HEK293 (cell line): Measurements from ENCODE around the gene CACNA1G.
A peak's percentile ranks its signal among the peaks of the same experiment; 100 is the strongest.

Source experiments
- CTCF ChIA-PET: fragments of 350-600 bp; formaldehyde crosslinking; extraction: SDS; loops from one replicate; lab custom pipeline; 2021; ENCODE audit warnings: antibody characterized with exemption; lab: Yijun Ruan, JAX
- POLR2A ChIA-PET: fragments of 300-600 bp; formaldehyde crosslinking; extraction: SDS; loops from one replicate; lab custom pipeline; 2020; ENCODE audit warnings: antibody characterized with exemption, inconsistent platforms; lab: Yijun Ruan, JAX
- H3K27ac ChIP-seq: fragments of 200-500 bp; sonication (Bioruptor generic); 2 replicates; pipeline ENCODE4 v1.5.1; 2014; ENCODE audit warnings: low read depth, low read length, control low read depth, inconsistent platforms; ENCODE audit errors: extremely low read depth
- H3K36me3 ChIP-seq, 2 experiments: fragments of 200-500 bp in 1 of 2; sonication (Bioruptor generic) in 1 of 2; 1 replicate in 1 of 2; 2 replicates in 1 of 2; pipeline ENCODE4 v1.5.1; 2014 to 2017; ENCODE audit warnings: inconsistent platforms in 2 of 2, low read length in 2 of 2; ENCODE audit not compliant: control insufficient read depth in 2 of 2, insufficient read depth in 1 of 2
- H3K4me1 ChIP-seq: fragments of 200-500 bp; sonication (Bioruptor generic); 2 replicates; pipeline ENCODE4 v1.5.1; 2014; ENCODE audit warnings: mild to moderate bottlenecking, low read length, inconsistent platforms; ENCODE audit not compliant: control insufficient read depth, insufficient read depth
- H3K4me3 ChIP-seq: 2 replicates; pipeline ENCODE4 v1.5.1; 2011; ENCODE audit warnings: low read depth, mild to moderate bottlenecking, control low read depth, low read length, moderate library complexity
- H3K9me3 ChIP-seq: fragments of 200-500 bp; sonication (Bioruptor generic); 2 replicates; pipeline ENCODE4 v1.5.1; 2014; ENCODE audit warnings: low read depth, low read length, inconsistent platforms; ENCODE audit not compliant: control insufficient read depth, insufficient read depth
- KLF9 ChIP-seq: fragments of 450-650 bp; formaldehyde crosslinking; IDR thresholded peaks from 2 replicates; pipeline ENCODE4 v1.5.1; 2016; ENCODE audit warnings: missing biosample characterization, missing genetic modification characterization, low read depth
- SCRT1 ChIP-seq: fragments of 450-650 bp; formaldehyde crosslinking; IDR thresholded peaks from 2 replicates; pipeline ENCODE4 v1.5.1; 2016; ENCODE audit warnings: missing biosample characterization, missing genetic modification characterization, borderline replicate concordance
- SP3 ChIP-seq: fragments of 450-650 bp; formaldehyde crosslinking; IDR thresholded peaks from 2 replicates; pipeline ENCODE4 v1.5.1; 2016; ENCODE audit warnings: missing biosample characterization, missing genetic modification characterization
- YY1 ChIP-seq: fragments of 450-650 bp; formaldehyde crosslinking; IDR thresholded peaks from 2 replicates; pipeline ENCODE4 v1.5.1; 2018; ENCODE audit warnings: missing biosample characterization, missing genetic modification characterization
- ZNF292 ChIP-seq: fragments of 450-650 bp; formaldehyde crosslinking; IDR thresholded peaks from 2 replicates; pipeline ENCODE4 v1.5.1; 2016; ENCODE audit warnings: low read depth, missing biosample characterization, missing genetic modification characterization, borderline replicate concordance
- ZNF324 ChIP-seq: fragments of 450-650 bp; formaldehyde crosslinking; IDR thresholded peaks from 2 replicates; pipeline ENCODE4 v1.5.1; 2016; ENCODE audit warnings: missing biosample characterization, missing genetic modification characterization
- ZNF37A ChIP-seq: fragments of 450-650 bp; IDR thresholded peaks from 2 replicates; pipeline ENCODE4 v1.5.1; 2018; ENCODE audit warnings: missing biosample characterization, missing genetic modification characterization
- ZNF548 ChIP-seq: fragments of 450-650 bp; formaldehyde crosslinking; IDR thresholded peaks from 2 replicates; pipeline ENCODE4 v1.5.1; 2016; ENCODE audit warnings: missing biosample characterization, missing genetic modification characterization
- ZNF555 ChIP-seq: fragments of 450-650 bp; formaldehyde crosslinking; conservative IDR thresholded peaks from 2 replicates; pipeline ENCODE4 v1.5.1; 2017; ENCODE audit warnings: missing biosample characterization, mild to moderate bottlenecking, missing genetic modification characterization, inconsistent platforms
- ZNF623 ChIP-seq: fragments of 450-650 bp; formaldehyde crosslinking; IDR thresholded peaks from 2 replicates; pipeline ENCODE4 v1.5.1; 2016; ENCODE audit warnings: missing biosample characterization, missing genetic modification characterization
- ZNF664 ChIP-seq: fragments of 450-650 bp; formaldehyde crosslinking; IDR thresholded peaks from 2 replicates; pipeline ENCODE4 v1.5.1; 2016; ENCODE audit warnings: missing biosample characterization, missing genetic modification characterization
- ZNF707 ChIP-seq: fragments of 450-650 bp; formaldehyde crosslinking; IDR thresholded peaks from 2 replicates; pipeline ENCODE4 v1.5.1; 2016; ENCODE audit warnings: missing biosample characterization, missing genetic modification characterization
- ZSCAN16 ChIP-seq: fragments of 450-650 bp; formaldehyde crosslinking; IDR thresholded peaks from 2 replicates; pipeline ENCODE4 v1.5.1; 2016; ENCODE audit warnings: missing biosample characterization, missing genetic modification characterization
- TF ChIP-seq, protein P1 (sequence below): fragments of 450-650 bp; formaldehyde crosslinking; IDR thresholded peaks from 2 replicates; pipeline ENCODE4 v1.5.1; 2016; ENCODE audit warnings: missing biosample characterization, missing genetic modification characterization
- TF ChIP-seq, protein P2 (sequence below): fragments of 450-650 bp; formaldehyde crosslinking; IDR thresholded peaks from 2 replicates; pipeline ENCODE4 v1.5.1; 2016; ENCODE audit warnings: missing biosample characterization, missing genetic modification characterization

Gene CACNA1G

DNA sequence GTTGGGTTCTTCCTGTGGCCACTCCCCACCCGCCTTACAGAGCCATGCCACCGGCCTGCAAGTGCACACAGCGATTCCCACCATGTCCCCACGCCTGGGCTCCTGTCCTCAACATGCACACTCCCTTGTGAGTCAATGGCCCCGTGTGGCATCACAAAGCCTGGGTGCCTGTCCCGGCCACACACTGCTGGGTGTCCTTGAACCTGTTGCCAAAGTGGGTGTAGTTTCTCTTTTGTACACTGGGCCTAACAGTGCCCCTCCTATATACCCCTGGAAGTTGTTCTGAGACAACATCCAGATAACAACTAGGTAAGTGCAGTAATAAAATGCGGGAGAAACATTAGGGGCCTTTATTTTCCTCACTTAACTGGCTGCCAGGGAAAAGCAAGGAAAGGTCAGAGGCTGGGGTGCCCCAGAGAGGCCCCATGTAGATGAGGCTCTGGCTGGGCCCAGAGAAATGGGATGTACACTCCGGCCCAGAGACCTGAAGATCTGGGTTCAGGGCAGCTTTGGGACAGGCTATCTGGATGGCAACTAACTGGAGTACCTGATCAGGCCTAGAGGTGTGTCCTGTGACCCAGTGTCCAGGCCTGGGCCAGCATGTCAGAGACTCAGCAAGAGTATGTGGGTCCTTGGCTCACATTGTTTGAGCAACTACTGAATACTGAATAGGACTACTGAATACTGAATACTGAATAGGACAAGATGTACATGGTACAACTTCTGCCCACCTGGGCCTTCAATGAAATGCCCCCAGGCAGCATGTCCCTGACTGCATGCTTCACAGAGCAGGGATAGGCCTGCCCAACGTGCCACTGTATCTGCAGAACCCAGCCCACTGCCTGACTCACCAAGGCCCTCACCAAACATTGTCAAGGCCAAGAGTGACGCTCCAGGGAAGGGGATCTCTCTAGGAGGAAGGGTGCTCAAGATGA is 82.5 kb downstream of the CACNA1G start (continued):
- TF ChIP-seq ZNF707 (tag by site-specific recombination) (no peak), SP3 (tag by site-specific recombination) (no peak), ZNF664 (tag by site-specific recombination) (no peak), SCRT1 (no peak)

DNA sequence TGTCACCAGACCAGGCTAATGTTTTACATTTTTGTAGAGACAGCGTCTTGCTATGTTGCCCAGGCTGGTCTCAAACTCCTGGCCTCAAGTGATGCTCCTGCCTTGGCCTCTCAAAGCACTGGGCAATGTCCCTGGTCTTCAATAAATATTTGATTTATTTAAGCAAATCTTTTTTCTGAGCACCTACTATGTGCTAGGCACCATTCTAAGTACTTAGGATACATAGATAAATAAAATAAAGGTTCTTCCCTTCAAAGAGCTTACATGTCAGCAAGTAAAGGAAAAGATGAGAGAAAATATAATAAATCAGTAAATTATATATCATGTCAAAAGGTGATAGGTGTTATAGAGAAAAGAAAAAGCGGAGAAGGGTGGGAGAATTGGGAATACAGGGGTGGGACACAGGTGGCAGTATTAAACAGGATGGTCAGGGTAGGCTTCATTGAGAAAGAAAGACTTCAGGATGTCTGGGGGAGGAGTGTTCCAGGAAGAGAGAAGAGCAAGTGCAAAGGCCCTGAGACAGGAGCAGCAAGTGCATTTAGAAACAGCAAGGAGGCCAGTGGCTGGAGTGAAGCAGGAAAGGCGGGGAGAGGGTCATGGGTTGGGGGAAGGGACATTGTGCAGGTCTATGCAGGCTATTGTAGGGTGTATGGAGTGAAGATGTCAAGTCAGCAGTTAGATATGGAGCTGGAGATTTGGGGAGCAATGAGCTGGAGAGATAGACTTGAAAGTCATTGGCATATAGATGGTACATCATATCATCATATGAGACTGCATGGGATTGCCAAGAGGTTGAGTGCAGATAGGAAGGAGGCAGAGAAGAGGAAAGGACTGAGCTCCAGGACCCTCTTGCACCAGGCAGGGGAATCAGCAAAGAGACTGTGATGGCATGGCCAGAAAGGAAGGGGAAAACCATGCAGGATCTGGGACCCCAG is 85.5 kb downstream of the CACNA1G start:
- CTCF ChIA-PET: interaction anchor here (0.7 to 1.2 kb wide), 2 partner anchors 15 to 16 kb away, joined by 3 to 5 read pairs; no protein-coding TSS in a partner anchor
- Histone ChIP-seq H3K36me3 (no peaks in the 10 kb centered on the region), H3K9me3 (no peaks in the 10 kb centered on the region), H3K4me1 (no peaks in the 10 kb centered on the region), H3K4me3 (no peak overlapping the region), H3K27ac (no peak overlapping the region)
- POLR2A ChIA-PET: no interaction called here
- TF ChIP-seq ZNF555 (tag by site-specific recombination): no peak
- no peak for TF ChIP-seq ZSCAN16 (tag by site-specific recombination)
- no peak for TF ChIP-seq ZNF324
- TF ChIP-seq KLF9 (tag by site-specific recombination): no peak
- no peak for TF ChIP-seq ZNF292 (tag by site-specific recombination)
- TF ChIP-seq, protein P1, sequence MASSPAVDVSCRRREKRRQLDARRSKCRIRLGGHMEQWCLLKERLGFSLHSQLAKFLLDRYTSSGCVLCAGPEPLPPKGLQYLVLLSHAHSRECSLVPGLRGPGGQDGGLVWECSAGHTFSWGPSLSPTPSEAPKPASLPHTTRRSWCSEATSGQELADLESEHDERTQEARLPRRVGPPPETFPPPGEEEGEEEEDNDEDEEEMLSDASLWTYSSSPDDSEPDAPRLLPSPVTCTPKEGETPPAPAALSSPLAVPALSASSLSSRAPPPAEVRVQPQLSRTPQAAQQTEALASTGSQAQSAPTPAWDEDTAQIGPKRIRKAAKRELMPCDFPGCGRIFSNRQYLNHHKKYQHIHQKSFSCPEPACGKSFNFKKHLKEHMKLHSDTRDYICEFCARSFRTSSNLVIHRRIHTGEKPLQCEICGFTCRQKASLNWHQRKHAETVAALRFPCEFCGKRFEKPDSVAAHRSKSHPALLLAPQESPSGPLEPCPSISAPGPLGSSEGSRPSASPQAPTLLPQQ (tag by site-specific recombination): no peak
- TF ChIP-seq ZNF623 (tag by site-specific recombination): peak; percentile 96
- no peak for TF ChIP-seq YY1

DNA sequence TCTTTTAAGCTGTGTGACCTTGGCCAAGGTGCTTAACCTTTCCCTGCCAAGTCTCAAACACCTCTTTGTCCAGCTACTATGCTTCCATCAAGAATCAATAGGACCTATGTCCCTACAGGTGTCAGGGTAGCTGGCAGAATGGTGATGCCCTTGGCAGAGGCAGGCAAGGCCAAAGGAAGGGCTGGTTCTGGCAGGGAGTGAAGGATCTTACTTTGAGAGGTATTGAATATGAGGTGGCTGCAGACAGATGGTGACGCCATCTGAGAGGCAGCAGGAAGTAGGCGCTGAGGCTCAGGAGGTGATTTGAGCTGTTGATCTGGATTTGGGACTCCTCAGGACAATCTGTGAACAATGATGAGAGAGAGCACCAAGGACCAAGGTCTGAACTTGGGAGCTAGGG is 86.7 kb downstream of the CACNA1G start:
- H3K4me3 ChIP-seq: no peak overlapping the region
- no peak overlapping the region for H3K27ac ChIP-seq

More for the DNA sequence above, 86.7 kb downstream of the CACNA1G start:
- ChIA-PET POLR2A (no interaction called here), CTCF (interaction anchor here (0.7 to 1.3 kb wide), 4 partner anchors 20 to 854 kb away, joined by 3 read pairs; no protein-coding TSS in a partner anchor)
- H3K36me3 ChIP-seq: no peaks in the 10 kb centered on the region
- no peaks in the 10 kb centered on the region for H3K4me1 ChIP-seq
- H3K9me3 ChIP-seq: no peaks in the 10 kb centered on the region
- TF ChIP-seq, protein P2, sequence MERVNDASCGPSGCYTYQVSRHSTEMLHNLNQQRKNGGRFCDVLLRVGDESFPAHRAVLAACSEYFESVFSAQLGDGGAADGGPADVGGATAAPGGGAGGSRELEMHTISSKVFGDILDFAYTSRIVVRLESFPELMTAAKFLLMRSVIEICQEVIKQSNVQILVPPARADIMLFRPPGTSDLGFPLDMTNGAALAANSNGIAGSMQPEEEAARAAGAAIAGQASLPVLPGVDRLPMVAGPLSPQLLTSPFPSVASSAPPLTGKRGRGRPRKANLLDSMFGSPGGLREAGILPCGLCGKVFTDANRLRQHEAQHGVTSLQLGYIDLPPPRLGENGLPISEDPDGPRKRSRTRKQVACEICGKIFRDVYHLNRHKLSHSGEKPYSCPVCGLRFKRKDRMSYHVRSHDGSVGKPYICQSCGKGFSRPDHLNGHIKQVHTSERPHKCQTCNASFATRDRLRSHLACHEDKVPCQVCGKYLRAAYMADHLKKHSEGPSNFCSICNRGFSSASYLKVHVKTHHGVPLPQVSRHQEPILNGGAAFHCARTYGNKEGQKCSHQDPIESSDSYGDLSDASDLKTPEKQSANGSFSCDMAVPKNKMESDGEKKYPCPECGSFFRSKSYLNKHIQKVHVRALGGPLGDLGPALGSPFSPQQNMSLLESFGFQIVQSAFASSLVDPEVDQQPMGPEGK: no peak
- TF ChIP-seq ZNF548 (tag by site-specific recombination) (no peak), ZSCAN16 (tag by site-specific recombination) (no peak), ZNF37A (no peak)
